ENCODE measurements around the gene GM2A.
A peak's percentile ranks its signal among the peaks of the same experiment; 100 is the strongest.

The GM2A gene

DNA sequence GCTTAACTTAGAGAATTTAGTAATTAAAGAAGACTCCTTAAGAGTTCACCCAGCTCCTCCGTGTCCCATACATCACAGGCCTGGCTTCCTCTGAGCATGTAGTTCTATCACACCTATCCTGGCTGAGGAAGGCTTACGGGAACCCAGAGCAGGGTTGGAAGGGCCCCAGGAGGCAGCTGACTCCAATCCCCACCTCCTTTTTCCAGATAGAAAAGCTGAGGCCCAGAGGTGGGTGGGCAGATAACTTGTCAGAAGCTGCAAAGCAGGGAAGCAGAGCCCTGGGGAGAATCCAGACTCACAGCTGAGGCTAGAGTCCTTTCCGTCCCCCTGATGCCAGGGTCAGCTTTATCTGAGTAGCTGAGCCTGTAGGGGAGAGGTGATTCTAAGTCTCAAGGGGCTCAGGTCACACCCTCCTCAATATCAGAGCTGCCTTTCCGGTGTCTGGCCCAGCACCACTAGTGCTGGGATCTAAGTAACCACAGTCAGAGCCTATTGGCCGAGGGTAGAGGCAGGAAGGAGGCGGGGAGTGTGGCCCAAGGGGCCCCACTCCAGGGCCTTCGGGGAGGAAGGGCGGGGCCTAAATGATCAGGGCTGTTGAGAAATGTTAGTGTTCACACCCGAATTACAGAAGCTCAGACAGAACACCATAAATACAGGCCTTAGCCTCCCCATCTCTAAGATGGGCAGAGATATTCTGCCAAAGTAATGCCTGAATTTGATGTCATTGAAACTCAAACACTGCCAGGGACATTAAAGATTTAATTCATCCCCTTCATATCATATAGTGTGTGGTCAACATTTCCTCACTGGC lies 39.0 kb upstream of the GM2A start:
- DNase-seq (ENCODE audit: low spot score), result peak; percentile 87
- TF ChIP-seq, protein P1, sequence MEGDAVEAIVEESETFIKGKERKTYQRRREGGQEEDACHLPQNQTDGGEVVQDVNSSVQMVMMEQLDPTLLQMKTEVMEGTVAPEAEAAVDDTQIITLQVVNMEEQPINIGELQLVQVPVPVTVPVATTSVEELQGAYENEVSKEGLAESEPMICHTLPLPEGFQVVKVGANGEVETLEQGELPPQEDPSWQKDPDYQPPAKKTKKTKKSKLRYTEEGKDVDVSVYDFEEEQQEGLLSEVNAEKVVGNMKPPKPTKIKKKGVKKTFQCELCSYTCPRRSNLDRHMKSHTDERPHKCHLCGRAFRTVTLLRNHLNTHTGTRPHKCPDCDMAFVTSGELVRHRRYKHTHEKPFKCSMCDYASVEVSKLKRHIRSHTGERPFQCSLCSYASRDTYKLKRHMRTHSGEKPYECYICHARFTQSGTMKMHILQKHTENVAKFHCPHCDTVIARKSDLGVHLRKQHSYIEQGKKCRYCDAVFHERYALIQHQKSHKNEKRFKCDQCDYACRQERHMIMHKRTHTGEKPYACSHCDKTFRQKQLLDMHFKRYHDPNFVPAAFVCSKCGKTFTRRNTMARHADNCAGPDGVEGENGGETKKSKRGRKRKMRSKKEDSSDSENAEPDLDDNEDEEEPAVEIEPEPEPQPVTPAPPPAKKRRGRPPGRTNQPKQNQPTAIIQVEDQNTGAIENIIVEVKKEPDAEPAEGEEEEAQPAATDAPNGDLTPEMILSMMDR (IDR thresholded peaks at IDR 0.05; ENCODE audit: extremely low read depth, insufficient read depth, missing control alignments), result no peak
- in situ Hi-C loops (cut with MboI; ENCODE audit: low pct_unique_long_range_greater_than_20kb, low sequenced_read_pairs, unreplicated experiment), result no loop called here

DNA sequence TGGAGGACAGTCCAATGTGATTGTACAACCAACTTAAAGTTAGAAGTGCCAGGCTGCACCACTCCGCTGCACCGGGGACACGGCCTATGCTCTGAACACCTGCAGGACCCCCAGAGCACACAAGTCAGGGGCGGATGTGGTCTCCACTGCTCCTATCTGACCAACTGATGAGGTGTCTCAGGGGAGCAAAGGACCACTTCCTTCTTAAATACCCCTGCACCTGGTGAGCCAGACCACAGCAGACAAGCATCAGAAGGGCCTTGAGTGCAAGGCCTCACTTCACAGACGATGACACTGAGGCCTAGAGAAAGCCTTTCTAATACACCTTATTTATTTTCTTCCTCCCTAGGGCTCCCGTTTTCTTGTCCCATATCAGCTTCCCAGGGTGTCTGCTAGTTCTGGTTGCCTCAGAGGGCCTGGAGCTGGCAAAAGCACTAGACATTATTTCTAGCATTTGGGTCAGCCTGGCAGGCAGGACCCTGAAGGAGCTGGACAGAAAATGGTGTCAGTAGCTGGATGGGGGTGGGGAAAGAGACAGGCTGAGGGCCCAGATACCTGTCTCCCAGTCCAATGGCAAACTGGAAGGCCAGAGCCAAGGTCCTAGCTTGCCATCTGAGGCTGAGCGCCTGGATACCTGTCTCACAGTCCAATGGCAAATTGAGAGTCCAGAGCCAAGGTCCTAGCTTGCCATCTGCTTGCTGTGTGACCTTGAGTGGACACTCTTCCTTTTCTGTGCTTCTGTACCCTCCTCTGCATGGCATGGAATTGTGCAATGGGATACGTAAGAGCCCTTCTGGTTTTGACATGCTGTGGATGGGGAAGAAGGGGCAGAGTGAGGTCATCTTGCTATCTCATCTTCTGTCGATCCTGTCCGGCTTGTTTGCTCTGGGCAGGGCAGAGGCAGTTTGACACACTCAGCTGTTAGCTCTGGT lies 38.1 kb upstream of the GM2A start:
- in situ Hi-C loops (cut with MboI; ENCODE audit: low pct_unique_long_range_greater_than_20kb, low sequenced_read_pairs, unreplicated experiment), result no loop called here
- TF ChIP-seq, protein P1 (IDR thresholded peaks at IDR 0.05; ENCODE audit: extremely low read depth, insufficient read depth, missing control alignments), result no peak
- DNase-seq (ENCODE audit: low spot score), result peak; percentile 71

DNA sequence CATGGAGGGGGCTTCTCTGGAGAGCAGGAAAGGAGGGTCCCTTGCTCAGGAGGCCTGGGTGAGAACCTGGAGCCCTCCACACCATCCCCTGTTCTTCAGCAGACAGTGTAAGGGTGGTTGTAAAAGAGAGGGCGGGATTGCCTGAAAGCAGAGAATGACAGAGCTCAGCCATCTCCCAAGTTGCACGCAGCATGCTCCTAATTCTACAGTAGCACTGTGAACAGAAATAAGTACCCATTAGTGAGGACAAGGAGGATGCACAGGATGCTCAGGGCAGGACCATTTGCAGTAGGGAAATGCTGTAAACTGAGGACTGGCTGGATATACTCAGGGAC lies 37.5 kb upstream of the GM2A start:
- in situ Hi-C loops (cut with MboI; ENCODE audit: low pct_unique_long_range_greater_than_20kb, low sequenced_read_pairs, unreplicated experiment), result no loop called here
- no peak for DNase-seq (ENCODE audit: low spot score)
- TF ChIP-seq, protein P1 (IDR thresholded peaks at IDR 0.05; ENCODE audit: extremely low read depth, insufficient read depth, missing control alignments), result no peak

DNA sequence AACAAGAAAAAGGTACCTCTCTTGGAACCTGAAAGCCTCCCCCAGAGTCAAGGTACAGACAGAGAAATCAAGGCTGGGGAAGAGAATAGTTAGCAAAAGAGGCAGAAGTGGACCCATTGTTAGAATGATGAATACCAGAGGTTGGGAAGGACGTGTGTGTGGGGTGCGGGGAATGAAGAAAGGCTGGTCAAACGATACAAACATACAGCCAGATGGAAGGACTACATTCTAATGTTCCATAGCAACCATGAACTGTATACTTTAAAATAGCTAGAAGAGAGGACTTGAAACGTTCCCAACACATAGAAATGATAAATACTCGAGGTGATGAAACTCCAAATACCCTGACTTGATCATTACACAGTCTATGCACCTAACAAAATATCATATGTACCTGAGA lies 36.2 kb upstream of the GM2A start:
- TF ChIP-seq, protein P1 (IDR thresholded peaks at IDR 0.05; ENCODE audit: extremely low read depth, insufficient read depth, missing control alignments), result no peak
- in situ Hi-C loops (cut with MboI; ENCODE audit: low pct_unique_long_range_greater_than_20kb, low sequenced_read_pairs, unreplicated experiment), result no loop called here
- no peak for DNase-seq (ENCODE audit: low spot score)

DNA sequence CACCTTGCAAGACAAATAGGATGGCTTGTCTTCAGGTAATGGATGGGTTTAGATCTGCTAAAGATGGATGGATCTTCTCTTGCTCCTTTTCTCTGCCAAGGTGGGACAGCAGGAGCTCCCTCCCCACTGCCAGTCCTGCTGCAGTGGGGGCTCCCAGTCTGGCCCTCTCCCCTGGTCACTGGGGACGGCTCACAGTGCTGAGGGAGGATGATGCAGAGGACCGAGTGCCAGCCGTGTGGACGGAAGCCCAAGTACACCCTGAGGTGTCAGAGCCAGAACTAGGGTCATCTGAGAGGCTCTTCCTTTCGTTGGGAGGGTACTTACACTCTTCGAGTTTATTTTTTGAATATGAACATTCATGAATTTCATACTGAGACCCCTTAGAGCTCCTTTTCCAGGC lies 34.8 kb upstream of the GM2A start:
- TF ChIP-seq, protein P1 (IDR thresholded peaks at IDR 0.05; ENCODE audit: extremely low read depth, insufficient read depth, missing control alignments), result no peak
- in situ Hi-C loops (cut with MboI; ENCODE audit: low pct_unique_long_range_greater_than_20kb, low sequenced_read_pairs, unreplicated experiment), result no loop called here
- DNase-seq (ENCODE audit: low spot score), result no peak

DNA sequence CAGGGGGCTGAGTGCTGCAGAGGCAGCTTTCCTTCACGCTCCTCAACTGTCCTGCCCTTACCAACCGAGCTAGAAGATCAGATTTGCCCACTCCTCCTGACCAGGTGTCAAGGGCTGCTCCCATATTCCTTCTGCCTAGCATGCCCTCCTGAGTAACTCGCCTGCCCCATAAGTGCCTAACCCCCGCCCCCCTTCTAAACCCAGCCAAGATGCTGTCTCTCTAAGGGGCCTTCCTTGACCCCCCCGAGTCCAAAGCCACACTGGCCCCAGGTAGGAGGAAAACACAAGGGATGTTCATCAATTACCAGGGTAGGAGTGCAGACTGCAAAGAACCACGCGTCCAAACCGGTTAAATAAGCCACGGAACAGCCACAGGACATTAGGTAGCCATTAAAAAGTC lies 33.8 kb upstream of the GM2A start:
- TF ChIP-seq, protein P1 (IDR thresholded peaks at IDR 0.05; ENCODE audit: extremely low read depth, insufficient read depth, missing control alignments), result no peak
- no peak for DNase-seq (ENCODE audit: low spot score)
- in situ Hi-C loops (cut with MboI; ENCODE audit: low pct_unique_long_range_greater_than_20kb, low sequenced_read_pairs, unreplicated experiment), result no loop called here
